NCI-H2196 treated with DMSO at 0.1 percent for 48 hours (cell line): ENCODE measurements around the gene CYFIP2.

Source experiments
- DNase-seq: peaks from one replicate; lab custom pipeline; 2025; ENCODE audit not compliant: unreplicated experiment; lab: John Stamatoyannopoulos, UW

CYFIP2 gene

DNA sequence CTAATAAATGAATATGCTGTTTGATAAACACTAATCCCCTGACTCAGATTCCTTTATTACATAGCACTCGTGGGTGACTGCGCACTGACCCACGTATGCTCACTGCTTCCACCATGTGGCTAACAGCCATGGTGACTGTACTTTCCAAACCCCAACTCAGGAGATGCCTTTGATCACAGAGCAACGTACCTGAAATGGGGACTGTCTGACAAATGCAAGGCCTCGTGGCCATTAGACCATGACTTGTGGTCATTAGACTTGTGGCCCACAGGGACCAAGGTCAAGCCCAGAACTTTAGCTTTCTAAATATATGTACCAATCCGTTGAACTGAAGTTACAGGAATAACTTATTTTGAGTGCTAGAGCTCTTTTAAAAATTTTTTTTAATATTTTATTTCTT is 46.6 kb downstream of the CYFIP2 start:
- peak; percentile 20 for DNase-seq

DNA sequence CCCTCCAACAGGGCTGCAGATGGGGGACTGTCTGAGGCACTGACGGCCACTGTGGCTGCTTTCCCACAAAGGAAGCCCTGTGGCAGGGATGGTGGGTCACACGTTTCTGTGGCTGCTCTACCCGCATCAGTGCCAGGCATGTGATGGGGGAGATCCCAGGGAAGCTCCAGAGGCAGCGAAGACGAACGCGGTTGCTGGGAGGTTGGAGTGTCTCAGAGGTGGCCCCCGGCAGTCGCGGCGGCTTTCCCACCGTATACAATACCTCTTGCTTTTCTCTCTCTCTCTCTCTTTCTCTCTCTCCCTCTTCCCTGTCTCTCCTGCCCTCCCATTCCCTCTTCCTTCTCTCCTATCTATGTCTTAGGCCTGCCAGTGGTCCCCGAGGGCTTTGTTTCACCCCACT is 56.7 kb downstream of the CYFIP2 start:
- DNase-seq: no peak

DNA sequence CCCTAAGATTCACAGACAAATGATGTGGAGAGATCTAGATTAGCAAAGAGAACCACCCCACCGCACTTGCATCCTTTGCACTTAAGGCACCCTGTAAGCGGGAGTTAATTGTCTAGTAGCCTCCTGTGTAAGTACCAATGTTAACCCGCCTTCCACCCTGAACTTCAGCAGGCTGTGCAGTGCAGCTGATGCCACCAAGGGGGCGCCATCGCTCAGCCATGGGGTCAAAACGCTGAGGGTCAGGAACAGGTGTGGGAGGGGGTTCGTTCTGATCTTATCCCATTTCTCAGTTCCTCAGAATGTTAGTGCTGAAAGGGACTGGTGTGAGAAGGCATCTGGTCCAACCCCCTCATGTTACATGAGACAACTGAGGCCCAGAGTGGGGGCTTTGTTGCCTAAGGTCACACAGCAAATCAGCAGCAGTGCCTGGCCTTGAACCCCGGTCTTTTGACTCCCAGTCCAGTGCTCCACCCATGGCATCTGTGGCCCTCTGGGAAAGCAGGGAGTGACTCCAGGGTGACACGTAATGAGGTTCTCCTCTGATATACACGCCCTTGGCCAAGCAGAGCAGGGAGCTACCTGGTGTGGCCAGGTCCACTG is 57.3 kb downstream of the CYFIP2 start:
- DNase-seq: no peak

DNA sequence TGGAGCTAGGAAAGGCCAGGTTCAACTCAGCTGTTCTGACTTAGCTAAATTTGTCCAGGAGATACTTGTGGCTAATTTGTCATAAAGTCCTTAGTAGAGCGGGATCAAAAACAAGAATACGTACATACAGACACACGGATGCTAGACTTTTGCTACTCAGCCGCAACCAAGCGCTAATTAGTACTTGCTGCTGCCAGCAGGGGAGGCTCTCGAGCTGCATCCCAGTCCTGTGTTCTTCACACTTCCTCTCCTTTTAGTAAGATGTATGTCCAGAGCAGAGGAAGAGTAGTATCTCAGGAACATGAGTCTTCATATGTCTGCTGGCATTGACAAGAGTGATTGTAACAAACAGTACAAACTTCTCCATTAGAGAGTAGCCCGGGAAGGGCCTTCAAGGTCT is 58.3 kb downstream of the CYFIP2 start:
- no peak for DNase-seq

DNA sequence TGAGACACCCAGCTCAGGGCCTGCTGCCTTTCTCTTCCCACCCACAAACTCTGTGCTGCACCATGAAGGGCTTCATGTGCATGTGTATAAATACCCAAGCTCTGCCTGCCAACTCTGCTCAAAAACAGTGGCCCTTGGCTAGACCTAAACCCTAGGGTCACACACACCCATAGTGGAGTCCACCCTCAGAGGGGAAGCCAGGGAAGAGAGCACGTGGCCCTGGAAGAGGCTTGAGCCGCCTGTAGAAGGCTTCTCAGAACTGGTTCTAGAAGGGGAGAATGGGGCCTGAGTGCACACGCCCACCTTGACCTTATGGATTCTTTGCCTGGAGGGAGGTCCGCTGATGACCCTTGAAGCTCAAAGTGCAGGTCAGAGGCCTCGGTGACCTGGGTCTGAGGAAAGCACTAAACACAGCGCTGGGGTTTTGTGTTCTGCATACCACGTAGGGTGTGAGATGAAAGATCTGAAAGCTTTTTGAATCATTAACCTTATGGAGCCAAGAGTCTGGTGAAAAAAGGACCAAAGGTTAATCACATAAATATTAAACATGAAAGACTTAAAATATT is 60.6 kb downstream of the CYFIP2 start:
- no peak for DNase-seq

GRCh38 chr5:157327771-157328170 is 61.8 kb downstream of the CYFIP2 start:
- DNase-seq: no peak

DNA sequence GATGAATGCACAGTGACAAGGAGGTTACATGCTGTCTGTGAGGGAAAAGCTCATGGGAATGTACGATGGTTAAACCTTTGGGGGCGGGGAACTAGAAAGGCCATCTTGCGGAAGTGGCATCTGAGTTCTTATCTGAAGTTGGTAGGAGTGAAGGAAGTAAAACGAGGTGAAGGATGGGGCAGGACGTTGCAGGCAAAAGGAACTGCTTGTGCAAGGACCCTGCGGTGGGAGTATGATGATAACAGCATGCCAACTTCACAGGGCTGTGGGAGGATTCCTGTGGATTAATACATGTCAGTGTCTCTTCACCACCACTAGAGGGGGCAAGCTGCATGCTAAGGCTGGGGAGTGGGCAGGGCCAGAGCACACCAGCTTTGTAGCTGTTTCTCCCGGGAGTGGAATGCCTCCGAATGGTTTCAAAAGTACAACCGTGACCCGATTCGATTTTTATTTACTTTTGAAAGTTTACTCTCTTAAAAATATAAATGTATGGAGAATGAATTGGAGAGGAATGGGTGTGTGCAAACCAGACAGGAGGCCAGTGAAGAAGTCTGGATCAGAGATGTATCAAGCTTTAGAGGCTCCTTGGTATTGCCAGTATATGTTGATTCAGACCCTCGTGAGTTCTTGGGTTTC is 62.5 kb downstream of the CYFIP2 start:
- DNase-seq: peak; percentile 75

DNA sequence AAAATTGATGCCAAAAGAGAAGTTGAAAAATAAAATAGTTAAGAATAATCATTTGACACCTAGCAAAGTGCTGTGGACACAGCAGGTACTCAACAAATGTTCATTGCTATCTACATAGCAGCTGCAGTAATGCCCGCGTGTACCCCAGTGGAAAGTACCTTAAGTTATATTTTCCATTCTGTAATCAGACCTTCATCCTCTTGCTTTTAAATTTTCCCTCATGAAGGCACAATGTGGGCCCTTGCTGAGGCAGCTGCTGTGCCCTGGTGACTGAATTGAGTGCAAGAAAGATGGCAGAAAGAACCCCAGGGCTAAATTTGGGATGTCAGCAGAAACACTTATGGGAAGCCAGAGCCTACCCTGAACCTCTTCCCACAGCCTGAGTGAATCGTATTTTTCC is 65.9 kb downstream of the CYFIP2 start:
- no peak for DNase-seq

DNA sequence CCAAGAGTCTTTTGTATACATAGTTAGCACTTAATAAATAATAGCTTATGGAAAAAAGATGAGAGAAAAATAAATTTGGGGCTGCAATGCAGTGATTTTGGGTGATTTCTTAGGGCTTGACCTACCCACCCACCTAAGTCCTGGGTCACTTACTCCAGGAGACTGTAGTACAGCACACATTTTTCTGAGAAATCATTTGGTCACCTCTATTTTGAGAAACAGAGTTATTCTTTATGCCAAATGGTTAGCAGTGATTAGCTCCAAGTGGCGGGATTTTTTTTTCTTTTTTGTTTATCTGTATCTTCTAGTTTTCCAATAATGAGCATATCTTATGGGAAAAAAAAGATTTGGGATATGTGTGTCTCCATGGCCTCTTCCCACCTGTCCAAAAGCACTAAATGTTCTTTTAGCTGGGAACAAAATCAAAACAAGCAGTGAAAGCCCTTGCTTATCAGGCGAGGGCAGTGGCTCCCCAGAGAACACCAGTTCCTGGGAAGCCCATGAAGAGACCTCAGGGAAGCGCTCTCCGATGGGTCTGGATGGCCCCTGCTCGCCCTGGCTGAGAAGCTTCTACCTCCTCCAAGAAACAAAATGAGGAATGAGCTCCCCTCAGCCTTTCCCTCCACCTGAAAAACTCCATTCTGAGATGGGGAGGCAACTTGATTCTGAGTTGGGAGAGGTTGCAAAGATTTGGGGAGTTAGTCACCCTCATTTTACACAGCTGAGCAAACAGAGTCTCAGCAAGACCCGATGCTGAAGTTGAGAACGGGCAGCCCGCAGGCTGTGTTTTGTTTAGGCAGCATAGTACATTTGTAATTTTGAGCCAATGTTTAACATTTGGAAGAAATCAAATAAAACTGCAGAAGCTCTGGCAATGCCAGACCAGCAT is 69.9 kb downstream of the CYFIP2 start:
- no peak for DNase-seq

GRCh38 chr5:157336423-157336744 is 70.5 kb downstream of the CYFIP2 start:
- no peak for DNase-seq

DNA sequence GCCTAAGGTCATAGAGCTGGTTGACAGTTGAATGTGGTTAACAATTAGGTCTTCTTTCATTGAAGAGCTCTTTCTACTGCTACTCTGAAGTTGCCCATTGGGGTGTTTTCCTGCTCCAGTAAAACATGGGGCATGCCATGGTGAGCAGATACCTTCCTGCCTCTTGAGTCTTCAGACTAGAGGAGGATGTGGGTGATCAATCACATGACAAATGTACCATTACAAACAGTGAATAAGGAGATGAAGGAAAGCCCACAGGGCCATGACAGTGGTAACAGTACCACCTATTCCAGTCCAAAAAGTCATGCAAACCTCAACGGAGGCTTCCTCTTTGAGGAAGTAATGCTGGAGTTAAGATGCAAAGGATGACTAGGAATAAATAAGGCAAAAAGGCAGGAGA is 73.5 kb downstream of the CYFIP2 start:
- DNase-seq: no peak

GRCh38 chr5:157342822-157343402 is 77.0 kb downstream of the CYFIP2 start:
- DNase-seq: no peak

DNA sequence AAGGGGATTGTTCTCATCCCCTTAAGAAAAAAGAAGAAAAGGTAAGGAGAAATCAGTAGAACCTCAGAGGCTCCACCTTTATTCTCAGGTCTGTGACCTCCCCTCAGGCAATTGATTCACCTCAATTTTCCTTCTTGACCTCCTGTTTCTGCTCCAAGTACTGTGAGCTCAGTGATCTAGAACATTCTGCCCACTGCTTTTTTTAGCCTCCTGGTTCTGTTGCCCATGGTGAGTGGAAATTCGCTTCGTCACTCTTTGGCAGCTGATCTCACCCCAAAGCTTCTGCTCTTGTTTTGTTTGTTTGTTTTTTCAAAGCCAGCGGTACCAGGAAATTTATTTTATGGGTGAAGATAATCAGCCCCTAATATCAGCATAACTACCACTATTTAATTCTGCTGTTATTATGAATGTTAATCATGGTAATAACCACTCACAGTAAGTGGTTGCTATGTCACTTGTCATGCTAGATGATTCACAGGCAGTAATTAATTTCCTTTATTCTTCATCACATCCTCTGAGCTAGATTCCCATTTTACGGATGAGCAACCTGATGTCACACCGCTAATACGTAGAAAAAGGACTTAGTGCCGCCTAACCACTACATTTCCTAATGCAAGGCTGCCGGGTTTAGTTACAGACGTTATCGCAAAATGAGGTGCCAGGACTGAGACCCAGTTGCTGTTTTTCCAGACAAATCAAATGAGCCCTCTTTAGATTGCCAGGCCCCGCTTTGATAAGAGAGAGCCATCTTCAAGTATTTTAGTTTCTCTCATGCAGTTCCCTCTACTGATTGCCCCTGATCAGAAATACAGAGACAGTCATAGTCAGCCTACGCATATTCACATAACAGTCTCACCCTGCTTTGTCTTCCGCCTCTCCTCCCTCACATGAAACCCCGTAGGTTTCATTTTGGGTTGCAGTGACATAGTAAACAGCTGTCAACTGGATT is 78.2 kb downstream of the CYFIP2 start:
- DNase-seq: no peak

DNA sequence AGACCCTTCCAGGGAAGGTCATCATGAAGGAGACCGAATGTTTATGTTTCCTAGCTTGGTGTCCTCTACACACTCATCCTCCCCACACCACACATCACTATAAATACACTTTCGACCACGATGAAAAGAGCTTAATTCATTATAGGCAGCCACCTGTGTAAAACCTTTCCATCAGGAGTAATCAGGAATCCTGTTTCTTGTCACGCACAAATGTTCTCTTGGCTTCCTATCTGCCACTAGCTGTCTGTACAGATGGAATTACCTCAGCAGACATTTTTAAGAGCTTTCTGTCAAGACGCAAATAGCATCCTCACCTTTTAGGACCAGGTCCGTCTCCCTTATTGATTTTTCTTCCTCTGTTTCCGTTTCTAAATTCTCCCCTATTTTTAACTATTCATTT is 79.1 kb downstream of the CYFIP2 start:
- DNase-seq: no peak

DNA sequence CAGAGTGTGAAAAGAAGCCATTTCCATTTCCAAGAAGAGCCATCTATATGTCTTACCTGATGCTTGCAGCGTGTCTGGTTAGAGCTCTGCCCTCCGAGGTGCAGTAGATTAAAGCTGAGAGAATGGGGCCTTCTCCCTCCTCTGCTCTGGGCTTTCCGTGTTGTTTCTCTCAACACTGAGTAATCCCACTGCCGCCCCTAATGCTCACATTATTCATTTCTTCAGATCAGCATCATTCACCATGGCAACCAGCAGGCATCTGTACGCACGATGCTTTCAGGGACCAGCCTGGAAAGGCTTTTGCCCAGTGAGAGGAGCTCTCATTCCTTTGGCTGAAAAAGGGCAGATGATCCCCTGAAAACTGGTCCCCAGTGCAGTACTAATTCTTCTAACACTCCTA is 79.6 kb downstream of the CYFIP2 start:
- DNase-seq: no peak

- DNase-seq: no peak
Observed at GRCh38 chr5:157347301-157348048, 81.6 kb downstream of the CYFIP2 start.

GRCh38 chr5:157348049-157348400 is 82.1 kb downstream of the CYFIP2 start:
- DNase-seq: no peak

- no peak for DNase-seq
Observed at GRCh38 chr5:157350939-157351801, 85.2 kb downstream of the CYFIP2 start.

DNA sequence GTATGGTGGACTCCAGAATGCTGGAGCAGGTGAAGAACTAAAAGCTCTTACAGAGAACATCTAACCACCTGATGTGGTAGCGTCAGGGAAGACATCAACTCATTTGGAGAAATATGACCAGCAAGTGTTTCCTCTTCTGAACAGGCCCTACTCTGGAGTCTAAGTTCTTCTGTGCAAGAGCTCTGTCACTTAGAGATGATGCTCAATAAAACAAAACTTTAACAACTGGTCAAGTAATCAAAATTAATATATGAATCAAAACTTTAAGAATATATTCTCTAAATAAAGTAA is 85.8 kb downstream of the CYFIP2 start:
- no peak for DNase-seq
